Aorta (tissue), 5 donors: ENCODE results near the gene PRR33. TPM values are rescaled to one million over a fixed set of nuclear protein-coding genes. Genes with fewer than 3 reads are reported as not detected.
A peak's percentile ranks its signal among the peaks of the same experiment; 100 is the strongest.

Experiments
- ATAC-seq: fragments of 200-7000 bp; cut with Tn5 transposase; one replicate; pipeline ENCODE4 v1.9.1; 2022; ENCODE audit warnings: moderate library complexity; ENCODE audit not compliant: low FRiP score
- DNase-seq, 2 donors: peaks; one replicate each; pipeline ENCODE4 v3.0.0-alpha.2; 2020
- H3K27ac ChIP-seq, 2 donors: one replicate each; pipeline ENCODE4 v1.5.1; 2013; ENCODE audit warnings: low read length in 2 of 2, mild to moderate bottlenecking in 2 of 2, moderate library complexity in 2 of 2, control low read depth in 1 of 2, inconsistent platforms in 1 of 2, low read depth in 1 of 2
- H3K27me3 ChIP-seq, 2 donors: one replicate each; pipeline ENCODE4 v1.6.1; 2013; ENCODE audit warnings: control low read depth in 1 of 2, low read length in 1 of 2, mild to moderate bottlenecking in 1 of 2, moderate library complexity in 1 of 2; ENCODE audit not compliant: insufficient read depth in 2 of 2, control insufficient read depth in 1 of 2
- H3K36me3 ChIP-seq, 2 donors: one replicate each; pipeline ENCODE4 v1.6.1; 2013; ENCODE audit warnings: control low read depth in 1 of 2, low read length in 1 of 2, mild to moderate bottlenecking in 1 of 2; ENCODE audit not compliant: insufficient read depth in 2 of 2, control insufficient read depth in 1 of 2
- H3K4me1 ChIP-seq, 2 donors: one replicate each; pipeline ENCODE4 v1.6.1; 2013; ENCODE audit warnings: low read length in 2 of 2, control low read depth in 1 of 2, mild to moderate bottlenecking in 1 of 2, moderate library complexity in 1 of 2; ENCODE audit not compliant: insufficient read depth in 2 of 2, control insufficient read depth in 1 of 2
- H3K4me3 ChIP-seq, 2 donors: one replicate each; pipeline ENCODE4 v1.5.1; 2013; ENCODE audit warnings: low read length in 2 of 2, control low read depth in 1 of 2, mild to moderate bottlenecking in 1 of 2
- H3K9me3 ChIP-seq: one replicate; pipeline ENCODE4 v1.6.1; 2013; ENCODE audit warnings: mild to moderate bottlenecking, low read length; ENCODE audit not compliant: control insufficient read depth
- WGBS, 2 donors: extraction: QIAGEN DNeasy Blood & Tissue Kit; methylation state at CpG; one replicate each; pipeline ENCODE4 v1.1.7; 2013; 5-methylcytosine and 5-hydroxymethylcytosine counted together
- intact Hi-C, 2 donors: fragments of 100-400 bp; cut with DNase I; formaldehyde crosslinking; loops; one replicate each; pipeline versions ENCODE4 v1.14.2 to v1.15.0; 2022
- polyA plus RNA-seq, 2 donors: library from polyadenylated mRNA; stranded (reverse); fragments of 200-250 nt; gene quantifications; one replicate each; pipeline ENCODE4 v1.2.3, GENCODE V29; 2013
- total RNA-seq, 2 donors: library from RNA; stranded (reverse); fragmentation: NEBNext Ultra II Directional; extraction: Animal tissue kit (Norgen Biotek cat#: 25700); gene quantifications; one replicate each; pipeline ENCODE4 v1.2.1, GENCODE V29; 2021
- donor health status: healthy with polysubstance abuse.
- donor health status: Bipolar disorder and iron deficiency.
- donor health status: DM: no; HTN: no; CAD: no.
- donor health status: DM: no; HTN: no; CAD: no.
- donor health status: DM: yes; HTN: yes; CAD: no.

PRR33 gene
- total and polyA plus RNA-seq, 4 donors = not detected

- Histone ChIP-seq H3K4me3 (no peak overlapping the region), H3K9me3 (no peaks in the 10 kb centered on the region), H3K27me3 (no peaks in the 10 kb centered on the region), H3K4me1 (no peaks in the 10 kb centered on the region), H3K27ac (no peak overlapping the region), H3K36me3 (no peaks in the 10 kb centered on the region)
- intact Hi-C loops = no loop called here
- WGBS, 2 donors = 72 to 83% methylated on average over 23 of the region's 23 CpGs
- peak; percentile 47 for ATAC-seq
- no peak for DNase-seq
Observed at GRCh38 chr11:1844221-1845094, 47.2 kb downstream of the PRR33 start.

- Histone ChIP-seq H3K4me3 (no peak overlapping the region), H3K27ac (no peak overlapping the region), H3K4me1 (no peaks in the 10 kb centered on the region), H3K36me3 (no peaks in the 10 kb centered on the region), H3K27me3 (no peaks in the 10 kb centered on the region), H3K9me3 (no peaks in the 10 kb centered on the region)
- WGBS, 2 donors = 89 to 93% methylated on average over 8 of the region's 8 CpGs
- ATAC-seq (no peak), DNase-seq (no peak)
- intact Hi-C loops = no loop called here
Observed at GRCh38 chr11:1843796-1844195, 47.9 kb downstream of the PRR33 start.

GRCh38 chr11:1843098-1843473 is 48.6 kb downstream of the PRR33 start:
- intact Hi-C loops = no loop called here

GRCh38 chr11:1842149-1843097 is 49.3 kb downstream of the PRR33 start:
- Histone ChIP-seq H3K9me3 (no peaks in the 10 kb centered on the region), H3K4me3 (no peak overlapping the region), H3K36me3 (no peaks in the 10 kb centered on the region), H3K27me3 (no peaks in the 10 kb centered on the region), H3K27ac (no peak overlapping the region), H3K4me1 (no peaks in the 10 kb centered on the region)
- ATAC-seq (no peak), DNase-seq (peak in 1 of 2 donors; percentile 52)
- 87 to 89% methylated on average over 25 to 29 of the region's 29 CpGs for WGBS, 2 donors
- intact Hi-C loops = no loop called here

More at GRCh38 chr11:1843098-1843473, 48.6 kb downstream of the PRR33 start:
- Histone ChIP-seq H3K27me3 (no peaks in the 10 kb centered on the region), H3K9me3 (no peaks in the 10 kb centered on the region), H3K4me3 (no peak overlapping the region), H3K36me3 (no peaks in the 10 kb centered on the region), H3K27ac (no peak overlapping the region), H3K4me1 (no peaks in the 10 kb centered on the region)
- ATAC-seq (no peak), DNase-seq (no peak)
- 77 to 85% methylated on average over 9 to 11 of the region's 11 CpGs for WGBS, 2 donors

- Histone ChIP-seq H3K4me3 (no peak overlapping the region), H3K9me3 (no peaks in the 10 kb centered on the region), H3K4me1 (no peaks in the 10 kb centered on the region), H3K36me3 (no peaks in the 10 kb centered on the region), H3K27me3 (no peaks in the 10 kb centered on the region), H3K27ac (no peak overlapping the region)
- intact Hi-C loops = no loop called here
- ATAC-seq (no peak), DNase-seq (peak in 1 of 2 donors; percentile 42)
- WGBS, 2 donors = 93 to 94% methylated on average over 19 of the region's 19 CpGs
Observed at GRCh38 chr11:1841511-1842148, 50.1 kb downstream of the PRR33 start.

GRCh38 chr11:1840780-1841480 is 50.8 kb downstream of the PRR33 start:
- no peak overlapping the region for H3K27ac ChIP-seq
- WGBS, 2 donors = 94% methylated on average over 26 to 37 of the region's 37 CpGs
- H3K4me1 ChIP-seq = no peaks in the 10 kb centered on the region
- no peaks in the 10 kb centered on the region for H3K36me3 ChIP-seq
- DNase-seq = peak; percentile 48 to 76
- ATAC-seq = no peak
- H3K27me3 ChIP-seq = no peaks in the 10 kb centered on the region
- intact Hi-C loops = no loop called here
- no peaks in the 10 kb centered on the region for H3K9me3 ChIP-seq
- H3K4me3 ChIP-seq = no peak overlapping the region

- no peak for ATAC-seq
- 86 to 93% methylated on average over 20 to 26 of the region's 26 CpGs for WGBS, 2 donors
- no peak overlapping the region for H3K27ac ChIP-seq
- DNase-seq = peak; percentile 81 to 88
- no peak overlapping the region for H3K4me3 ChIP-seq
- H3K4me1 ChIP-seq = no peaks in the 10 kb centered on the region
- intact Hi-C loops = loop anchor here (5.0 kb wide), 3 partner anchors 37 to 312 kb away; partner anchors contain the start of gene TNNT3 (in 1 of the 2)
- no peaks in the 10 kb centered on the region for H3K9me3 ChIP-seq
- H3K27me3 ChIP-seq = no peaks in the 10 kb centered on the region
- H3K36me3 ChIP-seq = no peaks in the 10 kb centered on the region
Observed at GRCh38 chr11:1839924-1840779, 51.5 kb downstream of the PRR33 start.
